Testis (tissue), 2 donors: ENCODE measurements around the gene PIGW.

ENCODE experiments used
- CTCF ChIP-seq, 3 experiments: fragments of 450-650 bp in 2 of 3; fragments of 200-600 bp in 1 of 3; sonication (generic) in 1 of 3; IDR thresholded peaks; one replicate each; pipeline ENCODE4 v1.5.1; 2016 to 2019; ENCODE audit warnings: antibody characterized with exemption in 3 of 3, mild to moderate bottlenecking in 2 of 3, moderate library complexity in 1 of 3
- POLR2A ChIP-seq: fragments of 450-650 bp; IDR thresholded peaks from one replicate; pipeline ENCODE4 v1.6.1; 2017; ENCODE audit warnings: antibody characterized with exemption, mild to moderate bottlenecking, moderate library complexity

GRCh38 chr17:36542755-36543154 lies 8.0 kb downstream of the PIGW start:
- no peak for TF ChIP-seq CTCF (IDR thresholded peaks at IDR 0.05)
- TF ChIP-seq POLR2A, result no peak
